Cardiac fibroblast (primary cell): Measurements from ENCODE around the gene NVL.

Experiments
- DNase-seq, 2 donors: peaks; one replicate each; pipeline versions ENCODE4 v3.0.0 to v3.0.0-alpha.2; 2010; ENCODE audit warnings: low read depth in 2 of 2
- H3K4me3 ChIP-seq, 2 donors: replicated peaks in 1 of 2; 1 replicate in 1 of 2; 2 replicates in 1 of 2; pipeline ENCODE4 v1.5.1; 2011; ENCODE audit warnings: low read depth in 2 of 2, low read length in 2 of 2, mild to moderate bottlenecking in 2 of 2, moderate library complexity in 1 of 2
- CTCF ChIP-seq: IDR thresholded peaks from one replicate; pipeline ENCODE4 v1.5.1; 2011; ENCODE audit warnings: low read depth, mild to moderate bottlenecking, low read length, inconsistent platforms

Gene NVL

GRCh38 chr1:224329842-224330753, at the start of gene NVL:
NVL (minus strand) TSS chr1:224330172; CDS start chr1:224330127, 45 bp downstream.
- peak; percentile 91 to 92 for DNase-seq
- no peak for TF ChIP-seq CTCF

GRCh38 chr1:224378855-224379631, 49.1 kb upstream of the NVL start:
- no peak overlapping the region for H3K4me3 ChIP-seq
- DNase-seq = no peak
- no peak for TF ChIP-seq CTCF

More at GRCh38 chr1:224329842-224330753, at the start of gene NVL:
- peak within 1 kb of the TSS; percentile 91 to 98 for H3K4me3 ChIP-seq

- DNase-seq = peak; percentile 21 to 61
- no peak for TF ChIP-seq CTCF
- no peak overlapping the region for H3K4me3 ChIP-seq
Measured at GRCh38 chr1:224377676-224378006, 47.7 kb upstream of the NVL start.

DNA sequence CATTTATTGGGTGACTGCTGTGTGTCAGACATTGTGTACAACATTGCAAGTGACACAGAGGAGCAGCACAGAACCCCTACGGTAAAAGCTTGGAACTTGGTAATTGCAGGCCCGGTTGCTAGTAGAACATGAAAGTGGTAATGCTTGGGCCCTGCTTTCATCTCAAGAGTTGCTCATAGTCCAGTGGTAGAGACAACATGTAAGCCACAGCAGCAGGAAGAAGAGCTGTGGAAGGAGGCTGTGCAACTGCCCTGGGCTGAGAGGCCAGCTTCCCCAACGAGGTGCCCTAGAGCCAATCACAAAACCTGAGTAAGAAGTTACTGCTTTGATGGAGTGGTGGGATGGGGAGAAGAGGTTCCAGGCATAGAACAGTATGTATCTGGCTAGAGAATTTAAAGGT, 45.1 kb upstream of the NVL start:
- TF ChIP-seq CTCF = no peak
- no peak overlapping the region for H3K4me3 ChIP-seq

DNA sequence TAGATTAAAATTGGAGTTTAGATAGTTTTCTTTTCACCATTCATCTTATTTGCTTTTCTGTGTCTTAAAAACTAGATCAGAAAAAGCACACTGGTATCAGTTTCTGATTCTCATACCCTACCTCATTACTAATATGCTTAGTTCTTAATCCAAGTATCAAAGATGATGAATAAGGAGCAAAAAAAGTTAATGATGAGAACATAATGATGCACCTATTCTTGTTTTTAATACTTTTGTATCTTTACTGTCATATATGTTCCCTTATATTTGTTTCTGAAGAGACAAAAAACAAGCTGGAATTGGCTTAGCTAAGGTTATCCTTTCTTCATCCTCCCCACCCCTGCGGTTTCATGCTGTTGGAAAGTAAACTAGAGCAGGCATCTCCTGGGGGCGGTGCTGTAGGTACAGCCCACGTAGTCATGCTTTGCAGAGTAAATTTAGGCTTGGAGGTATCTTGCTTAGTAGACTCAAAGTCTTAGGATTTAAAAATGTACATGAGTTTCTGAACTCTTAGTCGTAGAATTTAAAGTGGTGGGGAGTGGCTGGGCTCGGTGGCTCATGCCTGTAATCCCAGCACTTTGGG, 43.1 kb upstream of the NVL start:
- DNase-seq = no peak
- H3K4me3 ChIP-seq = no peak overlapping the region
- no peak for TF ChIP-seq CTCF

More for the DNA sequence above, 45.1 kb upstream of the NVL start:
- no peak for DNase-seq

GRCh38 chr1:224368409-224368808, 38.4 kb upstream of the NVL start:
- no peak for TF ChIP-seq CTCF
- no peak for DNase-seq
- H3K4me3 ChIP-seq = no peak overlapping the region
